ENCODE data around the gene PCBP3. TPM values are rescaled to one million over a fixed set of nuclear protein-coding genes. Genes with fewer than 3 reads are reported as not detected.

PCBP3 gene
- total RNA-seq, 1 experiment from 2014 or later, result not detected

DNA sequence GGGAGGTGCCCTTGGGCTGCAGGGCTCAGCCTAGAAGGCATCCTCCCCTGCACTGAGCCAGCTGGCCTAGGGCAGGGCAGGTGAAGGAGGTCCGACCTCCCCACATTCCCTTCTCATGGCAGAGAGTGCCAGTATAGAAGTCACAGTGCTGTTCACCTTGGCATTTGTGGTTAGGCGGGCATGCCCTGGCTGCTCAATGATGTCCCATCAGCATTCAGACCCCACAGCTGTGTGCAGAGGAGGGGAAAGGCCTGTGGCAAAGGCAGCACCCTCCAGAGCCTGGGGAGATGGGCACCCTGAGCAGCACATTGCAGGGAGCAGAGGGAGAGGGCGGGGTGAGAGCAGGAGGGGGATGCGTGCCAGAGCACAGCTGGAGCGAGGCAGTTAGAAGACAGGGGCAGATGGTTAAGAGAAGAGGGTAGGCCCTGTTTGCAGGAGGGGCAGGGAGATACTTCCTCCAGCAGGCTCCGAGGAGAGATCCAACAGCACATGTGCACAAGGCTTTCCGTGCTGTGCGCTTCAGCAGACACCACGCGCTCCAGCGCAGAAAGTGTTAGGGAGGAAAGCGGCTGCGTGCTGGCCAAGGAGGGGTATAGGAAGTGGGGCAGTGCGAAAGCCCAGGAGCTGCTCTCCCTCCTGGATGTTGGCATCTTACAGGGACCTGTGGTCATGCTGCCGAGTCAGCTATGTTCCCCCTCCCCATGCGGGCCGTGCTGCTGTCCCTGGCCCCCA is 294.4 kb downstream of the PCBP3 start:
- no peaks in the 10 kb centered on the region for H3K27me3 ChIP-seq (ENCODE audit: control insufficient read depth, insufficient read depth, low read length)
- H3K4me1 ChIP-seq (ENCODE audit: control insufficient read depth, insufficient read depth, low read length), result no peaks in the 10 kb centered on the region
- H3K9me3 ChIP-seq (ENCODE audit: control insufficient read depth, insufficient read depth, low read depth, low read length), result no peaks in the 10 kb centered on the region
- no TSS peak for BruUV-seq (replicated peaks)
- in situ Hi-C loops (cut with HindIII; ENCODE audit: low pct_unique_long_range_greater_than_20kb, low sequenced_read_pairs), result no loop called here
- POLR2A ChIA-PET, result no interaction called here
- H3K4me3 ChIP-seq (ENCODE audit: low read depth in 2 of 2, low read length in 2 of 2), result no peak overlapping the region
- no peak overlapping the region for H3K27ac ChIP-seq (ENCODE audit: low read length)
- TF ChIP-seq POLR2AphosphoS5 (IDR thresholded peaks at IDR 0.05; ENCODE audit: low read depth, low read length), result no peak
- TF ChIP-seq SIN3A (IDR thresholded peaks at IDR 0.05; ENCODE audit: borderline replicate concordance, insufficient read depth, low read depth, low read length), result no peak
- TF ChIP-seq TCF7L2 (IDR thresholded peaks at IDR 0.05; ENCODE audit: low read depth, low read length), result no peak
- no peak for TF ChIP-seq CTCF (IDR thresholded peaks at IDR 0.05)
- TF ChIP-seq REST (IDR thresholded peaks at IDR 0.05; ENCODE audit: insufficient read depth in 1 of 2, low read depth in 2 of 2, low read length in 1 of 2), result no peak
- CTCF ChIA-PET, result no interaction called here
- intact Hi-C loops (cut with micrococcal nuclease; ENCODE audit: unreplicated experiment), result no loop called here
- DNase-seq (ENCODE audit: low read depth, low spot score) (no peak), ATAC-seq (no peak)
- H3K36me3 ChIP-seq (ENCODE audit: control insufficient read depth, insufficient read depth, low read length), result no peaks in the 10 kb centered on the region

- no TSS peak for BruUV-seq (replicated peaks)
- H3K36me3 ChIP-seq (ENCODE audit: control insufficient read depth, insufficient read depth, low read length), result no peaks in the 10 kb centered on the region
- no peaks in the 10 kb centered on the region for H3K9me3 ChIP-seq (ENCODE audit: control insufficient read depth, insufficient read depth, low read depth, low read length)
- CTCF ChIA-PET, result no interaction called here
- no peak overlapping the region for H3K4me3 ChIP-seq (ENCODE audit: low read depth in 2 of 2, low read length in 2 of 2)
- no peak for DNase-seq (ENCODE audit: low read depth, low spot score)
- POLR2A ChIA-PET, result no interaction called here
- no peak for ATAC-seq
- TF ChIP-seq POLR2AphosphoS5 (IDR thresholded peaks at IDR 0.05; ENCODE audit: low read depth, low read length) (no peak), REST (IDR thresholded peaks at IDR 0.05; ENCODE audit: insufficient read depth in 1 of 2, low read depth in 2 of 2, low read length in 1 of 2) (no peak), SIN3A (IDR thresholded peaks at IDR 0.05; ENCODE audit: borderline replicate concordance, insufficient read depth, low read depth, low read length) (no peak), CTCF (IDR thresholded peaks at IDR 0.05) (no peak), TCF7L2 (IDR thresholded peaks at IDR 0.05; ENCODE audit: low read depth, low read length) (no peak)
- in situ Hi-C loops (cut with HindIII; ENCODE audit: low pct_unique_long_range_greater_than_20kb, low sequenced_read_pairs) (no loop called here), intact Hi-C loops (cut with micrococcal nuclease; ENCODE audit: unreplicated experiment) (no loop called here)
- no peak overlapping the region for H3K27ac ChIP-seq (ENCODE audit: low read length)
- no peaks in the 10 kb centered on the region for H3K4me1 ChIP-seq (ENCODE audit: control insufficient read depth, insufficient read depth, low read length)
- H3K27me3 ChIP-seq (ENCODE audit: control insufficient read depth, insufficient read depth, low read length), result no peaks in the 10 kb centered on the region
These were observed 294.9 kb downstream of the PCBP3 start for GRCh38 chr21:45938453-45938755.

All from Panc1 (cell line).